HG03064 (cell line): ENCODE data around the gene GSTP1.

Source experiments
- ATAC-seq: cut with Tn5 transposase; IDR thresholded peaks from one replicate; pipeline ENCODE4 v1.9.1; 2021; ENCODE audit warnings: low read depth; ENCODE audit not compliant: unreplicated experiment

GSTP1 gene

GRCh38 chr11:67628710-67629385 lies 45.2 kb downstream of the GSTP1 start:
- ATAC-seq: no peak

GRCh38 chr11:67629386-67630227 lies 46.0 kb downstream of the GSTP1 start, which contains the start of gene NUDT8:
Gene NUDT8 (minus strand): TSS chr11:67629937. CDS start chr11:67629911, 26 bp downstream.
- peak; percentile 41 for ATAC-seq

- peak; percentile 61 for ATAC-seq
Measured at GRCh38 chr11:67630228-67630942, 46.8 kb downstream of the GSTP1 start.

- ATAC-seq: no peak
Measured at GRCh38 chr11:67630943-67631331, 47.3 kb downstream of the GSTP1 start.

GRCh38 chr11:67631411-67631810 lies 47.8 kb downstream of the GSTP1 start:
- ATAC-seq: no peak

GRCh38 chr11:67631853-67632174 lies 48.2 kb downstream of the GSTP1 start:
- ATAC-seq: no peak

GRCh38 chr11:67632175-67632981 lies 48.8 kb downstream of the GSTP1 start:
- ATAC-seq: no peak

- ATAC-seq: no peak
Measured at GRCh38 chr11:67632982-67633755, 49.6 kb downstream of the GSTP1 start.

- ATAC-seq: no peak
Measured at GRCh38 chr11:67633758-67634365, 50.2 kb downstream of the GSTP1 start.

- ATAC-seq: no peak
Measured at GRCh38 chr11:67634366-67635230, 51.0 kb downstream of the GSTP1 start.

- no peak for ATAC-seq
Measured at GRCh38 chr11:67635231-67635521, 51.6 kb downstream of the GSTP1 start.
